ENCODE measurements around the gene MAPKAP1.

DNA sequence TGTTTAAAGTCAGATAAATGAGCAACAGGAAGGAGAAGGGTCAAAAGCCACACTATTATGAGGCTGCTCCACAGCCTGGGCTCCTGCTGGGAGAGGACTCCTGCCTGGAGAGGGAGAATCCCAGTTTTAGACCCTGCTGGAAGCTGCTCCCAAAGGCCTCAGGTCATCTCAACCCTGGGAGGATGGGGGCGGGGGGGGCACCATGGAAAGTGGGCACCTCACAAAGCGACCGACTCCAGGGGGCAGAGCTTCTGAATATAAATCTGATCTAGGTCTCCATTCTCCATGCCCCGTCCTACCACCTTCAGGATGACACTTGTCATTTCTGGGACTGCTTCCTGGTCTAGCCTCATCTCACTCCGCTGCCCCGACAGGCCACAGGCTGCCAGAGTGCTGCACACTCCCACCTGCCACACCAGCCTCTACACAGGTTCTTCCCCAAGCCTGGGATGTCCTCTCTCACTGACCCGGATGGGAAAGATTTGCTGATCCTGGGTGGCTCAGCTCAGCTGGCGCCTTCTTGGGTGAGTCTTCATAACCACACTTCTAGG lies 262.0 kb downstream of the MAPKAP1 start:
- TF ChIP-seq, protein P1, sequence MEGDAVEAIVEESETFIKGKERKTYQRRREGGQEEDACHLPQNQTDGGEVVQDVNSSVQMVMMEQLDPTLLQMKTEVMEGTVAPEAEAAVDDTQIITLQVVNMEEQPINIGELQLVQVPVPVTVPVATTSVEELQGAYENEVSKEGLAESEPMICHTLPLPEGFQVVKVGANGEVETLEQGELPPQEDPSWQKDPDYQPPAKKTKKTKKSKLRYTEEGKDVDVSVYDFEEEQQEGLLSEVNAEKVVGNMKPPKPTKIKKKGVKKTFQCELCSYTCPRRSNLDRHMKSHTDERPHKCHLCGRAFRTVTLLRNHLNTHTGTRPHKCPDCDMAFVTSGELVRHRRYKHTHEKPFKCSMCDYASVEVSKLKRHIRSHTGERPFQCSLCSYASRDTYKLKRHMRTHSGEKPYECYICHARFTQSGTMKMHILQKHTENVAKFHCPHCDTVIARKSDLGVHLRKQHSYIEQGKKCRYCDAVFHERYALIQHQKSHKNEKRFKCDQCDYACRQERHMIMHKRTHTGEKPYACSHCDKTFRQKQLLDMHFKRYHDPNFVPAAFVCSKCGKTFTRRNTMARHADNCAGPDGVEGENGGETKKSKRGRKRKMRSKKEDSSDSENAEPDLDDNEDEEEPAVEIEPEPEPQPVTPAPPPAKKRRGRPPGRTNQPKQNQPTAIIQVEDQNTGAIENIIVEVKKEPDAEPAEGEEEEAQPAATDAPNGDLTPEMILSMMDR (IDR thresholded peaks at IDR 0.05) = no peak
- TF ChIP-seq POLR2A (IDR thresholded peaks at IDR 0.05) = no peak

All from Peyer's patch (tissue), 4 donors.